T follicular helper cell (primary cell): ENCODE measurements around the gene PCDHGC3.
"Not testable (repeated sequence)": the region's sequence is repeated elsewhere in the genome, so short reads cannot be mapped to it uniquely, and the experiment has no call there.

Experiments used
- DNase-seq: peaks from one replicate; pipeline ENCODE4 v3.0.0-alpha.2; 2020; ENCODE audit warnings: low read depth
- total RNA-seq, 2 experiments: gene quantifications; one replicate each; lab custom pipeline; 2026; lab: John Stamatoyannopoulos, UW

PCDHGC3 gene
- 0.06 to 0.26 reads per million in 2 experiments for total RNA-seq

GRCh38 chr5:141475625-141476131 lies at the start of gene PCDHGC3:
Gene PCDHGC3, plus strand, starts transcription at chr5:141475966. Its CDS starts 151 bp downstream, at chr5:141476117.
- DNase-seq, result peak; percentile 10

GRCh38 chr5:141427783-141428426 lies 47.9 kb upstream of the PCDHGC3 start:
- no peak for DNase-seq

- DNase-seq, result no peak
Observed at GRCh38 chr5:141430332-141431113, 45.2 kb upstream of the PCDHGC3 start, which contains the start of gene PCDHGA12. Gene PCDHGA12, plus strand, starts transcription at chr5:141430507. Its CDS starts 253 bp downstream, at chr5:141430760.

- DNase-seq, result no peak
Observed at GRCh38 chr5:141431286-141431685, 44.5 kb upstream of the PCDHGC3 start.

GRCh38 chr5:141432308-141432707 lies 43.5 kb upstream of the PCDHGC3 start:
- DNase-seq, result not testable (repeated sequence)

- not testable (repeated sequence) for DNase-seq
Observed at GRCh38 chr5:141432726-141433125, 43.0 kb upstream of the PCDHGC3 start.

- DNase-seq, result no peak
Observed at GRCh38 chr5:141434006-141434405, 41.8 kb upstream of the PCDHGC3 start.

- no peak for DNase-seq
Observed at GRCh38 chr5:141437221-141437620, 38.5 kb upstream of the PCDHGC3 start.

- no peak for DNase-seq
Observed at GRCh38 chr5:141439411-141440141, 36.2 kb upstream of the PCDHGC3 start.

- no peak for DNase-seq
Observed at GRCh38 chr5:141440341-141440740, 35.4 kb upstream of the PCDHGC3 start.

- DNase-seq, result no peak
Observed at GRCh38 chr5:141441571-141442170, 34.1 kb upstream of the PCDHGC3 start.

- DNase-seq, result no peak
Observed at GRCh38 chr5:141465351-141465750, 10.4 kb upstream of the PCDHGC3 start.

- DNase-seq, result no peak
Observed at GRCh38 chr5:141476132-141476911, 556 bp downstream of the PCDHGC3 start.

GRCh38 chr5:141477044-141477575 lies 1.3 kb downstream of the PCDHGC3 start:
- no peak for DNase-seq

- DNase-seq, result no peak
Observed at GRCh38 chr5:141477815-141478214, 2.0 kb downstream of the PCDHGC3 start.

GRCh38 chr5:141478321-141478945 lies 2.7 kb downstream of the PCDHGC3 start:
- DNase-seq, result no peak

- no peak for DNase-seq
Observed at GRCh38 chr5:141479776-141480175, 4.0 kb downstream of the PCDHGC3 start.

- no peak for DNase-seq
Observed at GRCh38 chr5:141483902-141484301, 8.1 kb downstream of the PCDHGC3 start.

GRCh38 chr5:141484310-141484640 lies 8.5 kb downstream of the PCDHGC3 start:
- no peak for DNase-seq

- DNase-seq, result no peak
Observed at GRCh38 chr5:141484641-141485311, 9.0 kb downstream of the PCDHGC3 start, which contains the start of gene PCDHGC4. Gene PCDHGC4, plus strand, starts transcription at chr5:141485030. Its CDS starts 144 bp downstream, at chr5:141485174.
